HepG2 (cell line): ENCODE measurements around the gene PAX7. TPM values are rescaled to one million over a fixed set of nuclear protein-coding genes. Genes with fewer than 3 reads are reported as not detected.

Source experiments
- ATAC-seq: fragments of 200-7000 bp; cut with Tn5 transposase; 3 replicates; pipeline ENCODE4 v1.9.1; 2020; ENCODE audit warnings: mild to moderate bottlenecking, moderate library complexity
- BruUV-seq: library from RNA; stranded (reverse); fragments of 400-500 nt; replicated peaks from 2 replicates; lab custom pipeline; 2021; lab: Mats Ljungman, UMichigan
- CTCF ChIA-PET: fragments of 300-600 bp; formaldehyde crosslinking; extraction: SDS; loops from one replicate; lab custom pipeline; 2021; ENCODE audit warnings: low total read pairs, inconsistent platforms, low intra/inter-chr PET ratio; lab: Yijun Ruan, JAX
- POLR2A ChIA-PET: fragments of 350-600 bp; sonication (Branson Sonifier 250); formaldehyde crosslinking; loops from one replicate; lab custom pipeline; 2020; ENCODE audit warnings: antibody characterized with exemption, inconsistent platforms; lab: Yijun Ruan, JAX
- DNase-seq: peaks from one replicate; pipeline ENCODE4 v3.0.0-alpha.2; 2015; ENCODE audit warnings: low spot score
- FAIRE-seq: peaks from 3 replicates; lab custom pipeline; 2011; peaks lifted over from hg19 to GRCh38; lab: Jason Lieb, UNC
- H2AFZ ChIP-seq: one replicate; pipeline ENCODE4 v1.6.1; 2011; ENCODE audit warnings: low read length, inconsistent platforms
- H3K27ac ChIP-seq: fragments of 300-600 bp; 3 replicates; pipeline ENCODE4 v1.8.0; 2011; ENCODE audit warnings: mixed run types, mild to moderate bottlenecking, mixed read lengths, low read length, inconsistent platforms; ENCODE audit not compliant: insufficient read depth; ENCODE audit errors: extremely low read length
- H3K27me3 ChIP-seq, 2 experiments: fragments of 200-600 bp in 1 of 2; 2 replicates in 1 of 2; 3 replicates in 1 of 2; pipeline versions ENCODE4 v1.6.0 to v1.8.0; 2011; ENCODE audit warnings: low read length in 2 of 2, mild to moderate bottlenecking in 2 of 2, moderate library complexity in 2 of 2, inconsistent platforms in 1 of 2; ENCODE audit not compliant: insufficient read depth in 2 of 2, control insufficient read depth in 1 of 2
- H3K36me3 ChIP-seq, 2 experiments: fragments of 200-600 bp in 1 of 2; replicated peaks in 1 of 2; 2 replicates in 1 of 2; 3 replicates in 1 of 2; pipeline versions ENCODE4 v1.5.1 to v1.8.0; 2011; ENCODE audit warnings: low read length in 2 of 2, inconsistent platforms in 1 of 2; ENCODE audit not compliant: insufficient read depth in 2 of 2, control insufficient read depth in 1 of 2
- H3K4me1 ChIP-seq: 2 replicates; pipeline ENCODE4 v1.5.1; 2012; ENCODE audit warnings: low read length, inconsistent platforms; ENCODE audit not compliant: insufficient read depth
- H3K4me2 ChIP-seq: 2 replicates; pipeline ENCODE4 v1.6.0; 2011; ENCODE audit warnings: low read depth, low read length, inconsistent platforms
- H3K4me3 ChIP-seq, 3 experiments: fragments of 200-600 bp in 1 of 3; sonication (generic), shearing (Covaris generic) in 1 of 3; replicated peaks in 1 of 3; 2 replicates each; pipeline ENCODE4 v1.5.1; 2011 to 2016; ENCODE audit warnings: low read length in 3 of 3, inconsistent platforms in 2 of 3, low read depth in 2 of 3, mild to moderate bottlenecking in 2 of 3, control low read depth in 1 of 3, mixed read lengths in 1 of 3; ENCODE audit not compliant: insufficient read depth in 1 of 3
- H3K79me2 ChIP-seq: one replicate; pipeline ENCODE4 v1.6.1; 2011; ENCODE audit warnings: low read length, inconsistent platforms; ENCODE audit not compliant: insufficient read depth
- H3K9ac ChIP-seq: 2 replicates; pipeline ENCODE4 v1.6.0; 2011; ENCODE audit warnings: mild to moderate bottlenecking, low read depth, low read length, inconsistent platforms; ENCODE audit not compliant: insufficient read depth
- H3K9me3 ChIP-seq: 2 replicates; pipeline ENCODE4 v1.5.1; 2012; ENCODE audit warnings: mild to moderate bottlenecking, low read length
- H4K20me1 ChIP-seq: 2 replicates; pipeline ENCODE4 v1.6.0; 2011; ENCODE audit warnings: inconsistent platforms, mild to moderate bottlenecking, low read length, moderate library complexity; ENCODE audit not compliant: insufficient read depth
- ELF3 ChIP-seq: IDR thresholded peaks from 2 replicates; pipeline ENCODE4 v1.6.1; 2016; ENCODE audit warnings: missing genetic modification reagents, missing compliant biosample characterization
- FOXM1 ChIP-seq: sonication (generic); formaldehyde crosslinking; IDR thresholded peaks from 2 replicates; pipeline ENCODE4 v1.5.0; 2020; ENCODE audit warnings: missing genetic modification reagents
- MAFF ChIP-seq: IDR thresholded peaks from 2 replicates; pipeline ENCODE4 v1.6.1; 2011; ENCODE audit warnings: low read depth, low read length, improper control_type of control experiment
- MAFK ChIP-seq, 2 experiments: IDR thresholded peaks in 1 of 2; conservative IDR thresholded peaks in 1 of 2; 2 replicates each; pipeline ENCODE4 v1.6.1; 2011; ENCODE audit warnings: improper control_type of control experiment in 2 of 2, low read length in 2 of 2
- MED1 ChIP-seq: sonication (generic); formaldehyde crosslinking; IDR thresholded peaks from 2 replicates; pipeline ENCODE4 v1.4.0; 2020; ENCODE audit warnings: missing genetic modification reagents
- PRDM10 ChIP-seq: sonication (generic); formaldehyde crosslinking; IDR thresholded peaks from 2 replicates; pipeline ENCODE4 v1.4.0; 2020; ENCODE audit warnings: low read depth, missing genetic modification reagents
- SP4 ChIP-seq: sonication (generic); formaldehyde crosslinking; IDR thresholded peaks from 2 replicates; pipeline ENCODE4 v1.8.1; 2023; ENCODE audit warnings: mild to moderate bottlenecking, missing genetic modification reagents
- TARDBP ChIP-seq: sonication (generic); formaldehyde crosslinking; IDR thresholded peaks from 2 replicates; pipeline ENCODE4 v1.8.0; 2022; ENCODE audit warnings: mild to moderate bottlenecking, missing genetic modification reagents
- ZBTB39 ChIP-seq: sonication (generic); formaldehyde crosslinking; IDR thresholded peaks from 2 replicates; pipeline ENCODE4 v1.5.0; 2020; ENCODE audit warnings: missing genetic modification reagents
- ZNF251 ChIP-seq: sonication (generic); formaldehyde crosslinking; IDR thresholded peaks from 2 replicates; pipeline ENCODE4 v1.9.0; 2021; ENCODE audit warnings: mild to moderate bottlenecking, missing genetic modification reagents
- WGBS: methylation state at CpG from one replicate; pipeline ENCODE4 v1.1.6; 2017; ENCODE audit warnings: low lambda C conversion rate; 5-methylcytosine and 5-hydroxymethylcytosine counted together
- in situ Hi-C: cut with HindIII; loops from 2 replicates; pipeline ENCODE4 v1.10.0; 2017; ENCODE audit warnings: low pct_unique_long_range_greater_than_20kb; ENCODE audit not compliant: extremely low pct_ligation_motif_present
- intact Hi-C: fragments of 100-400 bp; cut with micrococcal nuclease; formaldehyde crosslinking; loops from one replicate; pipeline ENCODE4 v1.10.0; 2022; ENCODE audit not compliant: unreplicated experiment
- polyA plus RNA-seq, 8 experiments: library from polyadenylated mRNA; depleted of rRNA in 3 of 8; stranded (reverse) in 7 of 8; unstranded in 1 of 8; fragments of >200 nt; fragmentation: Illumina TruSeq in 4 of 8; extraction: Trizol in 4 of 8; gene quantifications; 2 replicates each; pipeline versions ENCODE4 v1.2.1 to v1.2.3, GENCODE V29; 2011 to 2016; ENCODE audit warnings: low read depth in 4 of 8, missing spikeins in 1 of 8, mixed read lengths in 1 of 8; ENCODE audit not compliant: insufficient read depth in 1 of 8
- total RNA-seq, 5 experiments: library from RNA; depleted of rRNA; stranded (reverse); fragments of >200 nt; fragmentation: Illumina TruSeq; extraction: Trizol; gene quantifications; 2 replicates each; pipeline ENCODE4 v1.2.3, GENCODE V29; 2016; ENCODE audit warnings: low read depth in 1 of 5

PAX7 gene
- total and polyA plus RNA-seq, 2 of the 13 experiments (the other 11 are each of a cell fraction or from before 2014, with no cell fraction given): not detected

GRCh38 chr1:18732686-18733085 is 102.0 kb downstream of the PAX7 start (continued):
- TF ChIP-seq ZBTB39 (CRISPR knock-in tag) (no peak), SP4 (no peak), ZNF251 (CRISPR knock-in tag) (no peak), ELF3 (no peak), TARDBP (CRISPR knock-in tag) (no peak), MED1 (no peak)
- TF ChIP-seq, all 625 proteins: peak for 0

- CTCF ChIA-PET: no interaction called here
- H4K20me1 ChIP-seq: no peaks in the 10 kb centered on the region
- no peak for DNase-seq
- no peaks in the 10 kb centered on the region for H3K9me3 ChIP-seq
- H3K9ac ChIP-seq: no peak overlapping the region
- no peaks in the 10 kb centered on the region for H3K36me3 ChIP-seq
- no peak overlapping the region for H3K4me3 ChIP-seq
- no peak overlapping the region for H3K4me2 ChIP-seq
- intact Hi-C loops (no loop called here), in situ Hi-C loops (no loop called here)
- 11% methylated on average over 9 of the region's 15 CpGs for WGBS
- no peaks in the 10 kb centered on the region for H3K4me1 ChIP-seq
- peaks cover 0 to 55% of the 10 kb centered on the region in 2 experiments; a peak in 2 of 5 replicates for H3K27me3 ChIP-seq
- H3K27ac ChIP-seq: no peak overlapping the region
- H3K79me2 ChIP-seq: no peaks in the 10 kb centered on the region
- TF ChIP-seq FOXM1 (CRISPR knock-in tag) (no peak), PRDM10 (CRISPR knock-in tag) (no peak), MAFK (conservative IDR thresholded peaks at IDR 0.05 in 1 of 2, IDR thresholded peaks at IDR 0.05 in 1 of 2; ENCODE audit: low read length in 2 of 2) (peak; percentile 11 to 68; a peak in 2 of 4 replicates), MAFF (0 out of 2 replicates have a peak, but pooled peaks have one; percentile 28)
- no TSS peak for BruUV-seq
- H2AFZ ChIP-seq: no peak overlapping the region
- ATAC-seq: no peak
- POLR2A ChIA-PET: no interaction called here
- no peak for FAIRE-seq
Measured at GRCh38 chr1:18734001-18734400, 103.4 kb downstream of the PAX7 start.
